ENCODE measurements around the gene PRSS2. TPM values are rescaled to one million over a fixed set of nuclear protein-coding genes. Genes with fewer than 3 reads are reported as not detected.
A peak's percentile ranks its signal among the peaks of the same experiment; 100 is the strongest.

Gene PRSS2
- total RNA-seq, 1 donor from 2014 or later: not detected

DNA sequence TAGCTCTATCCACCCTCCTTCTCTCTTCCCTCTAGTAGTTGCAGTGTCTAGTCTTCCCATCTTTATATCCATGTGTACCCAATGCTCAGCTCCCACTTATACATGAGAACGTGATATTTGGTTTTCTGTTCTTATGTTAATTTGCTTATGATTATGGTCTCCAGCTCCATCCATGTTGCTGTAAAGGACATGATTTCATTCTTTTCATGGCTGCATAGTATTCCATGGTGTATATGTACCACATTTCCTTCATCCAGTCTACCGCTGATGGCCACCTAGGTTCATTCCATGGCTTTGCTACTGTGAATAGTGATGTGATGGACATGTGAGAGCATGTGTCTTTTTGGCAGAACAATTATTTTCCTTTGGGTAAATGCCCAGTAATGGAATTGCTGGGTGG, 6.5 kb downstream of the PRSS2 start:
- Mint-ChIP-seq H3K9me3 (ENCODE audit: unreplicated experiment) (peaks cover 2% of the 10 kb centered on the region), H3K4me1 (ENCODE audit: low read depth, unreplicated experiment) (peaks cover 8% of the 10 kb centered on the region), H3K36me3 (ENCODE audit: unreplicated experiment) (peaks cover 5% of the 10 kb centered on the region), H3K27ac (ENCODE audit: unreplicated experiment) (no peak overlapping the region), H3K27me3 (ENCODE audit: unreplicated experiment) (peaks cover 4% of the 10 kb centered on the region), H3K4me3 (ENCODE audit: unreplicated experiment) (no peak overlapping the region)
- TF ChIP-seq, protein P1, sequence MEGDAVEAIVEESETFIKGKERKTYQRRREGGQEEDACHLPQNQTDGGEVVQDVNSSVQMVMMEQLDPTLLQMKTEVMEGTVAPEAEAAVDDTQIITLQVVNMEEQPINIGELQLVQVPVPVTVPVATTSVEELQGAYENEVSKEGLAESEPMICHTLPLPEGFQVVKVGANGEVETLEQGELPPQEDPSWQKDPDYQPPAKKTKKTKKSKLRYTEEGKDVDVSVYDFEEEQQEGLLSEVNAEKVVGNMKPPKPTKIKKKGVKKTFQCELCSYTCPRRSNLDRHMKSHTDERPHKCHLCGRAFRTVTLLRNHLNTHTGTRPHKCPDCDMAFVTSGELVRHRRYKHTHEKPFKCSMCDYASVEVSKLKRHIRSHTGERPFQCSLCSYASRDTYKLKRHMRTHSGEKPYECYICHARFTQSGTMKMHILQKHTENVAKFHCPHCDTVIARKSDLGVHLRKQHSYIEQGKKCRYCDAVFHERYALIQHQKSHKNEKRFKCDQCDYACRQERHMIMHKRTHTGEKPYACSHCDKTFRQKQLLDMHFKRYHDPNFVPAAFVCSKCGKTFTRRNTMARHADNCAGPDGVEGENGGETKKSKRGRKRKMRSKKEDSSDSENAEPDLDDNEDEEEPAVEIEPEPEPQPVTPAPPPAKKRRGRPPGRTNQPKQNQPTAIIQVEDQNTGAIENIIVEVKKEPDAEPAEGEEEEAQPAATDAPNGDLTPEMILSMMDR (IDR thresholded peaks at IDR 0.05; ENCODE audit: partially characterized antibody, unreplicated experiment): no peak
- no peak for DNase-seq

DNA sequence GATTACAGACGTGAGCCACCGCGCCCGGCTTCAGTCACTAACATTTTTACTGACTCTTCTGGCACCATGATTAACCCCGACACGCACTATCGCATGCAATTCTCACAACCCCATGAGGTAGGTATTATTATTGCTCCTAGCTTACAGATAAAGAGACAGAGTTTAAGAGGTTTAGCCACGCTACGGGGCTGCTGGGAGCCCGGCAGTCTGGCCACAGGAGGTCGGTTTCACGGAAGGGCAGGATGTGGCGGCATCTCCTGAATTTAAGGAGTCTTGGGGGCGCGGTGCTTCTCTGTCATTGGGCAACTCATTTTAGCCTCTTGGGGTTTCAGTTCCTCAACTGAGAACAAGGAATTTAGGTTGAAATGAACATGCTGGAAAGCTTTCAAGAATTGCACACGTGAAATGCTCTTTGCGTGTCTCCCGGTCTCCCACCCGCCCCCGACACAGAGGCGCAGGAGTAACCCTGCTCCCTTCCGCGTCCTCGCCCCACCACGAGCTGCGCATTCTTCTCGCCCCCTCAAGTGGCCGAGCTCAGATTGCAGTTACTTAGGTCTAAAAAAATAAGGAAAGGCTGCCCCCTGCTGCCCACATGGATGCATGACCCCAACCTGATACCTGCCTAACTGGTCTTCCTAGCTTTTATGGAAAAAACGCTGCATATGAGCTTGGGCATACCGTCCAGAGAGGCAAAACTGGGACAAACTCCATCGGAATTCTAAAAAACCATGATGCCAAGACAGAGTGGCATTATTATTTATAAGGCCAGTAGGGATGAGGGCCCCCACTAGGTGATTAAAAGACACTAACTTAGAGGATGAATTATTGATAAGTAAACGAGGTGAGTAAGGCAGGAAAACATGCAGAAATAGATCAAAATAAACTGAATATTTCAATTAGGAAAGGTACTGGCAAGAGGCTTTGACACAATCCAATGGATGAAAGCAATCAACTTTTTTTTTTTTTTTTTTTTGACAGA, 12.4 kb downstream of the PRSS2 start:
- Mint-ChIP-seq H3K27me3 (ENCODE audit: unreplicated experiment) (peaks cover 2% of the 10 kb centered on the region), H3K4me3 (ENCODE audit: unreplicated experiment) (peak overlapping the region; percentile 80), H3K9me3 (ENCODE audit: unreplicated experiment) (peaks cover 1% of the 10 kb centered on the region), H3K4me1 (ENCODE audit: low read depth, unreplicated experiment) (no peaks in the 10 kb centered on the region), H3K36me3 (ENCODE audit: unreplicated experiment) (no peaks in the 10 kb centered on the region), H3K27ac (ENCODE audit: unreplicated experiment) (no peak overlapping the region)
- DNase-seq: peak; percentile 90
- TF ChIP-seq, protein P1 (IDR thresholded peaks at IDR 0.05; ENCODE audit: partially characterized antibody, unreplicated experiment): peak; percentile 95

- Mint-ChIP-seq H3K4me1 (ENCODE audit: low read depth, unreplicated experiment) (no peaks in the 10 kb centered on the region), H3K4me3 (ENCODE audit: unreplicated experiment) (no peak overlapping the region), H3K27ac (ENCODE audit: unreplicated experiment) (no peak overlapping the region), H3K27me3 (ENCODE audit: unreplicated experiment) (no peaks in the 10 kb centered on the region), H3K36me3 (ENCODE audit: unreplicated experiment) (no peaks in the 10 kb centered on the region), H3K9me3 (ENCODE audit: unreplicated experiment) (no peaks in the 10 kb centered on the region)
- TF ChIP-seq, protein P1 (IDR thresholded peaks at IDR 0.05; ENCODE audit: partially characterized antibody, unreplicated experiment): no peak
- no peak for DNase-seq
Measured at GRCh38 chr7:142784096-142784495, 13.3 kb downstream of the PRSS2 start.

DNA sequence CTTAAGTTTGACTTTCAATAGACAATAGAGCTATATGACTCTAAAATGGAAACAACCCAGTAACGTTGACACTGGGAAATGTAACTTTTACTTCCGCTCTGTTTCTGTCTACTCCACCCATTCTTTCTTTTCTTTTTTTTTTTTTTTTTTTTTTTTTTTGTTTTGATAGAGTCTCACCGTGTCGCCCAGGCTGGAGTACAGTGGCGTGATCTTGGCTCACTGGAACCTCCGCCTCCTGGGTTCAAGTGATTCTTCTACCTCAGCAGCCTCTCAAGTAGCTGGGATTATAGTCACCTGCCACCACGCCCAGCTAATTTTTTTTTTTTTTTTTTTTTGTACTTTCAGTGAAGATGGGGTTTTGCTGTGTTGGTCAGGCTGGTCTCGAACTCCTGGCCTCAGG, 13.9 kb downstream of the PRSS2 start:
- Mint-ChIP-seq H3K27ac (ENCODE audit: unreplicated experiment) (no peak overlapping the region), H3K4me1 (ENCODE audit: low read depth, unreplicated experiment) (no peaks in the 10 kb centered on the region), H3K36me3 (ENCODE audit: unreplicated experiment) (no peaks in the 10 kb centered on the region), H3K9me3 (ENCODE audit: unreplicated experiment) (no peaks in the 10 kb centered on the region), H3K4me3 (ENCODE audit: unreplicated experiment) (no peak overlapping the region), H3K27me3 (ENCODE audit: unreplicated experiment) (no peaks in the 10 kb centered on the region)
- DNase-seq: no peak
- TF ChIP-seq, protein P1 (IDR thresholded peaks at IDR 0.05; ENCODE audit: partially characterized antibody, unreplicated experiment): no peak

DNA sequence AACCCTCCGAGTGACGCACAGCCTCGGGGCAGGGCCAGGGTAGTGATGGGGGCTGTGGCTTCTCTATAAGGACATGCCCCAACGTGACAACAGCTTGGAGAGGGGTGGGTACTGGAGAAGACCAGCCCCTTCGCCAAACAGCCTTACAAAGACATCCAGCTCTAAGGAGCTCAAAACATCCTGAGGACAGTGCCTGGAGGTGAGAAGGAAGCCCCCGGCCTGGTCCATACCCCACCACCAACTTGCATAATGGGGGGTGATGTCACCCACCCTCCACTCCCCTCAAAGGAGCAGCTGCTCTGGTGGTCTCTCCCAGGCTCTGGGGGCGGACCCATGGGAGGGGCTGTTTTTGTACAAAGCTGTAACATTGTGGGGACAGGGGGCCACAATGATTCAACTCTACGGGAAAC, 15.1 kb downstream of the PRSS2 start:
- Mint-ChIP-seq H3K27me3 (ENCODE audit: unreplicated experiment) (no peaks in the 10 kb centered on the region), H3K4me1 (ENCODE audit: low read depth, unreplicated experiment) (no peaks in the 10 kb centered on the region), H3K27ac (ENCODE audit: unreplicated experiment) (no peak overlapping the region), H3K36me3 (ENCODE audit: unreplicated experiment) (no peaks in the 10 kb centered on the region), H3K9me3 (ENCODE audit: unreplicated experiment) (peaks cover 2% of the 10 kb centered on the region), H3K4me3 (ENCODE audit: unreplicated experiment) (no peak overlapping the region)
- no peak for DNase-seq
- TF ChIP-seq, protein P1 (IDR thresholded peaks at IDR 0.05; ENCODE audit: partially characterized antibody, unreplicated experiment): no peak
